IMR-90 (cell line): ENCODE data around the gene RIPK3. TPM values are rescaled to one million over a fixed set of nuclear protein-coding genes. Genes with fewer than 3 reads are reported as not detected.
A peak's percentile ranks its signal among the peaks of the same experiment; 100 is the strongest.

Experiments
- ATAC-seq: fragments of 200-7000 bp; cut with Tn5 transposase; 2 replicates; pipeline ENCODE4 v1.9.1; 2020; ENCODE audit warnings: low read depth, mild to moderate bottlenecking, moderate library complexity
- BruUV-seq: library from RNA; stranded (reverse); fragments of 400-500 nt; replicated peaks from 2 replicates; lab custom pipeline; 2021; lab: Mats Ljungman, UMichigan
- CTCF ChIA-PET: fragments of 300-600 bp; formaldehyde crosslinking; extraction: SDS; loops from one replicate; lab custom pipeline; 2021; ENCODE audit warnings: antibody characterized with exemption; lab: Yijun Ruan, JAX
- POLR2A ChIA-PET: fragments of 300-600 bp; sonication (Branson Sonifier 250); formaldehyde crosslinking; loops from one replicate; lab custom pipeline; 2022; ENCODE audit warnings: antibody characterized with exemption; ENCODE audit not compliant: unreplicated experiment; lab: Charles Lee
- DNase-seq: peaks from one replicate; pipeline ENCODE4 v3.0.0; 2013
- H2AFZ ChIP-seq: replicated peaks from 2 replicates; pipeline ENCODE3; 2013; ENCODE audit warnings: low read length, mild to moderate bottlenecking; ENCODE audit not compliant: poor library complexity
- H2AK5ac ChIP-seq: 2 replicates; pipeline ENCODE4 v1.6.1; 2013; ENCODE audit warnings: low read depth, low read length, inconsistent platforms
- H2AK9ac ChIP-seq: replicated peaks from 2 replicates; pipeline ENCODE3; 2013; ENCODE audit warnings: mild to moderate bottlenecking, low read depth, low read length, moderate library complexity; ENCODE audit not compliant: poor library complexity
- H2BK120ac ChIP-seq: 2 replicates; pipeline ENCODE4 v1.6.1; 2013; ENCODE audit warnings: low read depth, low read length, inconsistent platforms
- H2BK15ac ChIP-seq: 3 replicates; pipeline ENCODE4 v1.6.1; 2013; ENCODE audit warnings: low read depth, low read length, inconsistent platforms
- H2BK20ac ChIP-seq: 2 replicates; pipeline ENCODE4 v1.6.1; 2013; ENCODE audit warnings: low read depth, mild to moderate bottlenecking, inconsistent platforms, low read length, moderate library complexity
- H2BK5ac ChIP-seq: 2 replicates; pipeline ENCODE4 v1.6.1; 2013; ENCODE audit warnings: mild to moderate bottlenecking, low read depth, low read length, inconsistent platforms; ENCODE audit not compliant: poor library complexity, severe bottlenecking
- H3K14ac ChIP-seq: replicated peaks from 2 replicates; pipeline ENCODE4 v1.6.1; 2013; ENCODE audit warnings: low read depth, low read length, inconsistent platforms
- H3K18ac ChIP-seq: 2 replicates; pipeline ENCODE4 v1.6.1; 2013; ENCODE audit warnings: low read depth, low read length, control low read depth
- H3K23ac ChIP-seq: 2 replicates; pipeline ENCODE4 v1.6.1; 2013; ENCODE audit warnings: low read depth, low read length, inconsistent platforms
- H3K27ac ChIP-seq: 2 replicates; pipeline ENCODE4 v1.5.1; 2013; ENCODE audit warnings: mild to moderate bottlenecking, control low read depth, low read length; ENCODE audit not compliant: insufficient read depth
- H3K27me3 ChIP-seq: 2 replicates; pipeline ENCODE4 v1.6.1; 2013; ENCODE audit warnings: low read length; ENCODE audit not compliant: control insufficient read depth, insufficient read depth
- H3K36me3 ChIP-seq: 2 replicates; pipeline ENCODE4 v1.6.1; 2013; ENCODE audit warnings: low read length, mixed read lengths; ENCODE audit not compliant: control insufficient read depth, insufficient read depth
- H3K4ac ChIP-seq: 2 replicates; pipeline ENCODE4 v1.6.1; 2013; ENCODE audit warnings: low read depth, low read length, inconsistent platforms
- H3K4me1 ChIP-seq: 2 replicates; pipeline ENCODE4 v1.6.1; 2013; ENCODE audit warnings: low read length, mixed read lengths; ENCODE audit not compliant: control insufficient read depth, insufficient read depth
- H3K4me2 ChIP-seq: 2 replicates; pipeline ENCODE4 v1.6.1; 2013; ENCODE audit warnings: low read depth, mild to moderate bottlenecking, control low read depth, low read length, moderate library complexity
- H3K4me3 ChIP-seq: 2 replicates; pipeline ENCODE4 v1.5.1; 2013; ENCODE audit warnings: low read depth, mild to moderate bottlenecking, control low read depth, low read length, moderate library complexity; ENCODE audit not compliant: insufficient read depth
- H3K56ac ChIP-seq: 2 replicates; pipeline ENCODE4 v1.6.1; 2013; ENCODE audit warnings: low read length, inconsistent platforms; ENCODE audit not compliant: insufficient read depth; ENCODE audit errors: extremely low read depth
- H3K79me1 ChIP-seq, 2 experiments: 2 replicates each; pipeline ENCODE4 v1.6.1; 2013; ENCODE audit warnings: low read length in 2 of 2, inconsistent platforms in 1 of 2, low read depth in 1 of 2
- H3K9ac ChIP-seq: 2 replicates; pipeline ENCODE4 v1.6.1; 2013; ENCODE audit warnings: low read depth, low read length, control low read depth
- H3K9me1 ChIP-seq: 2 replicates; pipeline ENCODE4 v1.6.1; 2013; ENCODE audit warnings: low read length, inconsistent platforms; ENCODE audit not compliant: insufficient read depth
- H3K9me3 ChIP-seq: 2 replicates; pipeline ENCODE4 v1.6.1; 2013; ENCODE audit warnings: low read length; ENCODE audit not compliant: control insufficient read depth, insufficient read depth
- H4K20me1 ChIP-seq: 2 replicates; pipeline ENCODE4 v1.6.1; 2013; ENCODE audit warnings: low read length, inconsistent platforms; ENCODE audit not compliant: insufficient read depth
- H4K5ac ChIP-seq: 2 replicates; pipeline ENCODE4 v1.6.1; 2013; ENCODE audit warnings: mild to moderate bottlenecking, low read depth, low read length, control low read depth
- H4K8ac ChIP-seq, 2 experiments: 2 replicates each; pipeline ENCODE4 v1.6.1; 2013; ENCODE audit warnings: low read depth in 2 of 2, low read length in 2 of 2, control low read depth in 1 of 2, inconsistent platforms in 1 of 2
- H4K91ac ChIP-seq: 2 replicates; pipeline ENCODE4 v1.6.1; 2013; ENCODE audit warnings: low read depth, low read length, inconsistent platforms; ENCODE audit not compliant: insufficient read depth
- CEBPB ChIP-seq: IDR thresholded peaks from 2 replicates; pipeline ENCODE4 v1.6.1; 2012; ENCODE audit warnings: low read depth, low read length, improper control_type of control experiment
- CHD1 ChIP-seq: IDR thresholded peaks from 2 replicates; pipeline ENCODE4 v1.6.1; 2012; ENCODE audit warnings: low read depth, low read length, improper control_type of control experiment
- CTCF ChIP-seq: conservative IDR thresholded peaks from 2 replicates; pipeline ENCODE4 v1.5.1; 2012; ENCODE audit warnings: mild to moderate bottlenecking, low read depth, low read length, improper control_type of control experiment
- ELK1 ChIP-seq: fragments of 150-350 bp; IDR thresholded peaks from 2 replicates; pipeline ENCODE4 v1.6.1; 2016; ENCODE audit warnings: low read depth, mild to moderate bottlenecking, low read length, moderate library complexity, borderline replicate concordance
- MAFK ChIP-seq: IDR thresholded peaks from 2 replicates; pipeline ENCODE4 v1.6.1; 2012; ENCODE audit warnings: low read depth, low read length, improper control_type of control experiment
- MAZ ChIP-seq: IDR thresholded peaks from 2 replicates; pipeline ENCODE4 v1.6.1; 2012; ENCODE audit warnings: low read depth, mild to moderate bottlenecking, low read length, improper control_type of control experiment, moderate library complexity, borderline replicate concordance
- NFE2L2 ChIP-seq: fragments of 150-350 bp; IDR thresholded peaks from 2 replicates; pipeline ENCODE4 v1.6.1; 2016; ENCODE audit warnings: low read depth, mild to moderate bottlenecking, low read length
- RCOR1 ChIP-seq: IDR thresholded peaks from 2 replicates; pipeline ENCODE4 v1.6.1; 2012; ENCODE audit warnings: mild to moderate bottlenecking, low read length, improper control_type of control experiment; ENCODE audit not compliant: insufficient replicate concordance
- RFX5 ChIP-seq: IDR thresholded peaks from 2 replicates; pipeline ENCODE4 v1.8.0; 2012; ENCODE audit warnings: low read depth, mild to moderate bottlenecking, low read length, moderate library complexity
- SMC3 ChIP-seq: fragments of 150-350 bp; IDR thresholded peaks from 2 replicates; pipeline ENCODE4 v1.6.1; 2016; ENCODE audit warnings: low read depth, mild to moderate bottlenecking, antibody characterized with exemption, low read length, moderate library complexity
- USF2 ChIP-seq: fragments of 150-350 bp; IDR thresholded peaks from 2 replicates; pipeline ENCODE4 v1.6.1; 2017; ENCODE audit warnings: mild to moderate bottlenecking, antibody characterized with exemption, low read length, low read depth
- WGBS, 2 experiments: methylation state at CpG; one replicate each; pipeline versions ENCODE4 v1.1.5 to v1.1.7; 2013; ENCODE audit warnings: missing lambda C conversion rate in 2 of 2; ENCODE audit not compliant: insufficient read length in 1 of 2; ENCODE audit errors: extremely low coverage in 2 of 2; 5-methylcytosine and 5-hydroxymethylcytosine counted together
- dilution Hi-C: fragments of 300-500 bp; cut with HindIII; formaldehyde crosslinking; loops from one replicate; pipeline ENCODE4 v1.14.3; 2018; ENCODE audit warnings: low sequenced_read_pairs; ENCODE audit not compliant: unreplicated experiment
- in situ Hi-C: fragments of 300-500 bp; cut with MboI; formaldehyde crosslinking; loops from 3 replicates; pipeline ENCODE4 v1.14.3; 2019; ENCODE audit warnings: low sequenced_read_pairs, inconsistent platforms, mixed read lengths
- intact Hi-C: fragments of 100-400 bp; cut with micrococcal nuclease; formaldehyde crosslinking; loops from 2 replicates; pipeline ENCODE4 v1.10.0; 2022
- polyA plus RNA-seq, 3 experiments: library from polyadenylated mRNA; depleted of rRNA; stranded (reverse); fragments of >200 nt; gene quantifications; 2 replicates each; pipeline ENCODE4 v1.2.3, GENCODE V29; 2012; ENCODE audit warnings: low replicate concordance in 1 of 3
- total RNA-seq: library from RNA; depleted of rRNA; stranded (reverse); fragments of >200 nt; gene quantifications from 2 replicates; pipeline ENCODE4 v1.2.3, GENCODE V29; 2012

The RIPK3 gene
- total and polyA plus RNA-seq, 2 of the 4 experiments (the other 2 are of a cell fraction) = 0.09 TPM; not detected in 1

GRCh38 chr14:24296341-24297157, 43.2 kb downstream of the RIPK3 start:
- DNase-seq = peak; percentile 97
- dilution Hi-C loops = no loop called here
- H3K9ac ChIP-seq = no peak overlapping the region
- no peaks in the 10 kb centered on the region for H3K9me3 ChIP-seq
- peak overlapping the region; percentile 67; the same call in 1 of the 2 replicates for H2AK5ac ChIP-seq
- peak overlapping the region; percentile 16; the same call in 1 of the 3 replicates for H2BK15ac ChIP-seq
- peak overlapping the region; percentile 11 for H2BK5ac ChIP-seq
- no peak overlapping the region for H3K4me3 ChIP-seq
- 0 out of 2 replicates have a peak overlapping the region, but pooled peaks have one; percentile 13 for H3K27ac ChIP-seq
- CTCF ChIA-PET = interaction anchor here (0.8 to 3.0 kb wide), 7 partner anchors 10 to 181 kb away, joined by 3 to 23 read pairs (median 4); partner anchors contain the start of genes CIDEB, LTB4R2 and TINF2
- 71% methylated on average over 4 of the region's 12 CpGs; no CpG with 5 or more reads in 1 of the 2 experiments for WGBS, 2 experiments
- H3K56ac ChIP-seq = no peak overlapping the region
- peak overlapping the region; percentile 8; the same call in 1 of the 2 replicates for H2BK120ac ChIP-seq
- peak overlapping the region; percentile 8; the same call in 1 of the 2 replicates for H2BK20ac ChIP-seq
- H3K4me2 ChIP-seq = no peak overlapping the region
- H4K5ac ChIP-seq = peak overlapping the region; percentile 19; the same call in 1 of the 2 replicates
- POLR2A ChIA-PET = interaction anchor here (1.9 kb wide), 1 partner anchor 54 kb away, joined by 6 read pairs; the partner anchor contains the start of gene TINF2
- in situ Hi-C loops = loop anchor here (5.0 kb wide), 1 partner anchor 54 kb away; the partner anchor contains the start of gene TINF2
- H3K36me3 ChIP-seq = peaks cover 13% of the 10 kb centered on the region
- peak overlapping the region; percentile 59 for H2AK9ac ChIP-seq
- H2AFZ ChIP-seq = peak overlapping the region; percentile 73
- 0 out of 2 replicates have a peak overlapping the region, but pooled peaks have one; percentile 34 for H4K91ac ChIP-seq
- no peaks in the 10 kb centered on the region for H4K20me1 ChIP-seq
- H3K4ac ChIP-seq = peak overlapping the region; percentile 64
- peak; percentile 74 for ATAC-seq
- H3K14ac ChIP-seq = 0 out of 2 replicates have a peak overlapping the region, but pooled peaks have one; percentile 16
- peaks cover 17 to 44% of the 10 kb centered on the region in 2 experiments for H3K79me1 ChIP-seq
- no peak overlapping the region for H3K18ac ChIP-seq
- intact Hi-C loops = loop anchor here (1.0 to 10.0 kb wide), 7 partner anchors 25 to 312 kb away; partner anchors contain the start of genes DHRS4L2, MDP1, PSME2 and RABGGTA
- peak overlapping the region in 1 of 2 experiments; percentile 20; a peak in 3 of 4 replicates for H4K8ac ChIP-seq
- BruUV-seq = no TSS peak
- no peak overlapping the region for H3K23ac ChIP-seq
- peaks cover 9% of the 10 kb centered on the region for H3K4me1 ChIP-seq
- no peaks in the 10 kb centered on the region for H3K27me3 ChIP-seq
- H3K9me1 ChIP-seq = no peaks in the 10 kb centered on the region
- TF ChIP-seq RFX5 = no peak
- peak; percentile 94 for TF ChIP-seq SMC3
- no peak for TF ChIP-seq CHD1
- no peak for TF ChIP-seq ELK1
- TF ChIP-seq MAFK = no peak
- no peak for TF ChIP-seq NFE2L2
- peak; percentile 58; the same call in 1 of the 2 replicates for TF ChIP-seq MAZ
- TF ChIP-seq RCOR1 = no peak
- TF ChIP-seq CEBPB = no peak; the same call in 1 of the 2 replicates
- TF ChIP-seq USF2 = peak; percentile 49; the same call in 1 of the 2 replicates
- TF ChIP-seq CTCF = peak; percentile 90
